ENCODE results near the gene ZBP1.

Gene ZBP1

DNA sequence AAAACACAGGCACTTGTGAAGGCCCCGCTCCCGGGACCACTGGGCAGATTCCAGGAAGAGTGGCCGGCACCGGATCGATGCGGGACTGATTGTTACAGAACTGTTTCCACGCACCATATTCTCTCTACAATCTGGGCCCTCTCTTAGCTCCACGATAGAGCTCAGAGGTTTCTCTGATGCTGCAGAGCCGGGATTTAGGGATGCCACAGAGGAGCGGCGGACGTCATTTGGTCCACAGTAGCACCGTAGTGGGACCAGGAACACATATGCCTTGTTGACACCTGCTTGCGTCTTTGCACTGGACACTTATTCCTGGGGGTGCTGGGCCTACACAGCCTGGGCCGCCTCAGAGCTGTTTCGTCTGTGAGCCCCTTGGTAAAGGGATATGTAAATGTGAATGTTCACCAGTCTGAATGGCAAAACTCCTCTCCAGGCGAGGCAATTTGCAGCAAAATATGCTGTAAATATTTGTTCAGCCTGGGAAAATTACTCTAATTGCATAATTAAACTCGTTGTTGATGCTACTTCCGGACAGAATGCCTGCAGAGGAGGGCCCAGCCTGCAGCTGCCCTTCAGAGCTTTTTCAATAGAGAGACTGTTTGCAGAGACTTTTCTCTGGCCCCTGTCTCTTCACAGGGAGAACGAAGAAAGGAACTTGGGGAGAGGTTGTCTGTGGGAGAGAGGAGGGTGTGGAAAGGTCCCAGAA is 49.9 kb downstream of the ZBP1 start:
- no peak for DNase-seq (ENCODE audit: low read depth)

DNA sequence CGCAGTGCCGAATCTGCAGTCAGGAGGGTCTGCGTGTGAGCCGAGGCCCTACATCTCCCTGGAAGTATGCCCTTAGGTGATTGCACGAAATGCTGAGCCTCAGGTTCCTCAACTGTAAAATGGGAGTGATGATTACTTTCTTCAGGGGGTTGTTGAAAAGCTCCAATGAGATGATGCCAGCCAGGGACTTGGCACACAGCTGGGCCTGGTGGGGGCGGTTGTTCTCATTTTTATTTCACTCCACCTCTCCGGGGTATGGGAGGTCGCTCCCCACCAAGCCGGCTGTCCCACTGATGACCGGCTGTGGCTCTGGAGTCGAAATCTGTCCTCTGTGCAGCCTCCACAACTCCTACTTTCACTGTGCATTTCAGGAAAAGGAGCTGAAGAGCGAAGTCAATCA is 51.3 kb downstream of the ZBP1 start:
- no peak for DNase-seq (ENCODE audit: low read depth)

DNA sequence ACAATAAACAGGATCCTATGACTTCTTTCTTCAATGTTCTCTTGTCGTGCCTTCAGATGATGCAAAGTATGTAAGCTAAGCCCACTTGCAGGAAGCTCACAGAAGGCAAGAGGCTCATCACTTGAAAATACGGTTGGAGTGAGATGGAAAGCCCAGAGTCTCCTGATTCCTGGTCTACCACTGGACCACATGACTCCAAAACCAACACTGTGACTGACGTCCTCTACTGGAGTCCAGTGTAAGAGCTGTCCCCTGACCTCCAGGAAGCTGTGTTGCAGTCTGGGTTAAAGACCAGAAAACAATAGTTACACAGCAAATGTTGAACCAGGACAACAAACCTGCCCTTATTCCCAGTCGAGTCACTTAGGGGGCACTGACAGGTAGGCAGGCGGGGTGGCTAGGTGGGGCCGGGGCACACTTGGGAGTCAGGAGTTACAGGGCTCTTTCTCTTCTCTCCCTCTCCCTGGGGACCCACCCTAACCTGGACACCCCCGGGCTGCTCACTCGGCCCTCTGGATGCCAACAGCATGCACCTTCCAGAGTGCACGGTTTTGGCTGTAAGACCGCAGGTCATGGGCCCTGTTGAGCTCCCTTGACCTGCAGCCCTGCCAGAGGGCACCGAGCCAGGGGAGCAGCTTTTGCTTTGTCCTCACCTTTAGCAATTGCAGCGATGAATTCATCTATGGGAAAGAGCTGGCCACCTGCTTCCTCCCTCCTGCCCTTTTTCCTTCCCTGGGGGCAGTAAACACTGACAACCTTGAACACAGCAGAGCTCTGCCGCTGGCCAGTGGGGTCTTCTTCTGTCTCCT is 51.9 kb downstream of the ZBP1 start:
- no peak for DNase-seq (ENCODE audit: low read depth)

DNA sequence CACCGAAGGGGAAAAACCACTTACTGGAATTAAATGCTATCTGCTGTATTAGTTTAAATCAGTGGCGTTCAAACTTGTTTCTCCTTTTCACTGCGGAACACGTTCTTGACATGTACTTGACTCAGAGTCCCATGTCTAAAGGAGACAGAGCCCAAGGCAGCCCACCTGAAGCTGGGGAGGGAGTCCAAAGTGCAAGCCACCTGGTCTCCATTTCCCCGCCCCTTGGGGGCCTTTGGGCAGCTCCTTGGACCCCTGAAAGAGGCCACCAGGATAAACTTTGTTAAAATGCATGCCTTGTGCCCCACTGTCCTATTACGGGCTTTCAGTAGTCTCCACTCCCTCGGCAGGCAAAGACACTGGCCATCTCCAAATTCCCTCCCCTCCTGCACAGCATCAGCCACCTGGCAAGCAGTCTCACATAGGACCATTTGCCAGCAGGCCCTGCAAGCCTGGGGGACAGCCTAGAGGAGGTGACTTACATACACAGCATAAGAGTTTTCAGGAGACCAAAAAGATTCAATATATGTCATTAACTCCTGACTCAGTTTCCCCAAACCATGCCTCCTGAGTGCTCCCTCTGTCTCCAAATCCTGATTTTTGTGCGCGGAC is 52.7 kb downstream of the ZBP1 start:
- DNase-seq (ENCODE audit: low read depth): no peak

DNA sequence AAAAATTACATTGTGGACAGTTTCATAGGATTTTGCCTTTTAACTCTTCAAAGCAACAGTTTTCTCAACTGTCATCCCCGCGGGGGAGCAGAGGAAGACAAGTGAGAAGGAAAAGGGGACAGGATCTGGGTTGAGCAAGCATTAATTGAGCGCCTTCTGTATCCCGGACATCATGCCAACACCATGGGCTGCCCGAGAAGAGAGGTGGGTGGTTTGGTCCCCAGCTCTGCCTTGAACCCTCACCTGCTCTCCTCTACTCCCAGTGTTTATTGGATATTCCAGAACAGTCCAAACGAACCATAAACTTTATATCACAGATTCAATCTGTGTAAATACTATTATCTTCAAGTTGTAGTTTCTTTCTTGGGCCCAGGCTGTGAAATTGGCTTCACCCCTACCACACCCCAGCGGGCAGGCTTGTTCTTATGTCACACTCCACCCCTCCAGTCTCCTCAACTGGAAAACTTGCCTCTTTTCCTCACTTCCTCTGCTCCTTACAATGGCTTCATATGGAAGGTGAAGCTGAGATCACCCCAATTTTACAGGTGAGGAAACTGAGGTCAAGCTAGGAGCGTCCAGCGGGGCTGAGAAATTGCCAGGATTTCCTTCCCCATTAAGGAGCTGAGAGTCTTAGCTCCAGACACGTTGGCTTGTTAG is 53.3 kb downstream of the ZBP1 start:
- no peak for DNase-seq (ENCODE audit: low read depth)

DNA sequence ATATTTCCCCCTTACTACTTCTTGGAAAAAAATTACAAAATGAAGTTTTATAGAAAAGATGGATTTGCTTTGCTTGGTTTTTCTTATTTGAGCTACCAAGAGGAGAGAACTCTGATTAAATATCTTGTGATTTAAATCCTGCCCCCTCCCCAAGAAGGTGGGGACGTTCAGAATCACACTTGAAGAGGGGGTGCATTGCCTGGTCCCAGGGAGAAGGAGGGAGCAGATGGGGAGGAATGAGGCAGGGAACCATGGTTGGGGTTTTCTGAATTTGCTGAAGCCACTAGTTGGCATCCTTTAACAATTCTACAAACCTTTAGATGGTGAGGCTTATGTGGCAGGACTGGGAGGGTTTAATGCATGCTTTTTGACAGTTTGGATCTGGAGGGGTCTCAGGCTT is 53.8 kb downstream of the ZBP1 start:
- DNase-seq (ENCODE audit: low read depth): no peak

DNA sequence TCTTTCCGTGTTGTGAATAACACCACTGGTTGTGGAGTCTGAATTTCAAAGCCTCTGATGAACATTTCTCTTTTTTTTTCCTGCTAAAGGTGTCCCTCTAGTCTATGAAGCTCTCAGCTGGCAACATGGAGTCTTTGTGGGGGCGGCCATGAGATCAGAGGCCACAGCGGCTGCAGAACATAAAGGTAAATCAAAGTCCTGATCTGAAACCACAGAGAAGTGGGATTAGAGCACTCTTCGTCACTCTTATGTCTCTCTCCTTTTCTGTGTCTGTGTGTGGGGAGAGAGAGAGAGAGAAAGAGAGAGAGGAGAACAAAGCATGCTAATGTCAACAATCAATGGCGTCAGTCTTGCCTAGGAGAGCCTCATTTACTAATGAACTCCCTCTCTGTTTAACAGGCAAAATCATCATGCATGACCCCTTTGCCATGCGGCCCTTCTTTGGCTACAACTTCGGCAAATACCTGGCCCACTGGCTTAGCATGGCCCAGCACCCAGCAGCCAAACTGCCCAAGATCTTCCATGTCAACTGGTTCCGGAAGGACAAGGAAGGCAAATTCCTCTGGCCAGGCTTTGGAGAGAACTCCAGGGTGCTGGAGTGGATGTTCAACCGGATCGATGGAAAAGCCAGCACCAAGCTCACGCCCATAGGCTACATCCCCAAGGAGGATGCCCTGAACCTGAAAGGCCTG is 55.1 kb downstream of the ZBP1 start:
- no peak for DNase-seq (ENCODE audit: low read depth)

DNA sequence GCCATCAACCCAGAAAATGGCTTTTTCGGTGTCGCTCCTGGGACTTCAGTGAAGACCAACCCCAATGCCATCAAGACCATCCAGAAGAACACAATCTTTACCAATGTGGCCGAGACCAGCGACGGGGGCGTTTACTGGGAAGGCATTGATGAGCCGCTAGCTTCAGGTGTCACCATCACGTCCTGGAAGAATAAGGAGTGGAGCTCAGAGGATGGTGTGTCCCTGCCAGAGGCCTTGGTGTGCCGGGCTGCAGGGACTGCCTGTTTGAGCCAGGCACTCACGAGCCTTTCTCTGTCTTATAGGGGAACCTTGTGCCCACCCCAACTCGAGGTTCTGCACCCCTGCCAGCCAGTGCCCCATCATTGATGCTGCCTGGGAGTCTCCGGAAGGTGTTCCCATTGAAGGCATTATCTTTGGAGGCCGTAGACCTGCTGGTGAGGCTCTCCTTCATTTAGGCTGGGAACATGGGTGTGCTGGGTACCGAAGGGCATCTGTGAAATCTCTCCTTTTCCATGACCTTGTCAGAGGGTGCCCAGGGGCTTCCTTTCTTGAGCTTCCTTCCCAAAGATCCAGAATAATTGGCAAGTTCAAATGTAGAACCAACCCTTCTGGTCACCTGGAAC is 55.9 kb downstream of the ZBP1 start:
- DNase-seq (ENCODE audit: low read depth): no peak

DNA sequence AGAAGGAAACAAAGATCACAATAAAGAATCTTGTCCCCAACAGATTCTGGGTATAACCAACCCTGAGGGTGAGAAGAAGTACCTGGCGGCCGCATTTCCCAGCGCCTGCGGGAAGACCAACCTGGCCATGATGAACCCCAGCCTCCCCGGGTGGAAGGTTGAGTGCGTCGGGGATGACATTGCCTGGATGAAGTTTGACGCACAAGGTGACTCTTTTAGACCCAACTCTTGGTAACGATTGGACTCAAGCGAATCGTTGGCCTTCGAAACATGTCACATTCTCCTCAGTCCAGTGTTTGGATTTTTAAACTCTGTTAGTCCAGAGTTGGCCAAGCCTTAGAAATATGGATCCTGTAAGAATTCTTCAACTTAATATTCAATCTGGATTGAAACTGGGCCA is 56.7 kb downstream of the ZBP1 start:
- no peak for DNase-seq (ENCODE audit: low read depth)

DNA sequence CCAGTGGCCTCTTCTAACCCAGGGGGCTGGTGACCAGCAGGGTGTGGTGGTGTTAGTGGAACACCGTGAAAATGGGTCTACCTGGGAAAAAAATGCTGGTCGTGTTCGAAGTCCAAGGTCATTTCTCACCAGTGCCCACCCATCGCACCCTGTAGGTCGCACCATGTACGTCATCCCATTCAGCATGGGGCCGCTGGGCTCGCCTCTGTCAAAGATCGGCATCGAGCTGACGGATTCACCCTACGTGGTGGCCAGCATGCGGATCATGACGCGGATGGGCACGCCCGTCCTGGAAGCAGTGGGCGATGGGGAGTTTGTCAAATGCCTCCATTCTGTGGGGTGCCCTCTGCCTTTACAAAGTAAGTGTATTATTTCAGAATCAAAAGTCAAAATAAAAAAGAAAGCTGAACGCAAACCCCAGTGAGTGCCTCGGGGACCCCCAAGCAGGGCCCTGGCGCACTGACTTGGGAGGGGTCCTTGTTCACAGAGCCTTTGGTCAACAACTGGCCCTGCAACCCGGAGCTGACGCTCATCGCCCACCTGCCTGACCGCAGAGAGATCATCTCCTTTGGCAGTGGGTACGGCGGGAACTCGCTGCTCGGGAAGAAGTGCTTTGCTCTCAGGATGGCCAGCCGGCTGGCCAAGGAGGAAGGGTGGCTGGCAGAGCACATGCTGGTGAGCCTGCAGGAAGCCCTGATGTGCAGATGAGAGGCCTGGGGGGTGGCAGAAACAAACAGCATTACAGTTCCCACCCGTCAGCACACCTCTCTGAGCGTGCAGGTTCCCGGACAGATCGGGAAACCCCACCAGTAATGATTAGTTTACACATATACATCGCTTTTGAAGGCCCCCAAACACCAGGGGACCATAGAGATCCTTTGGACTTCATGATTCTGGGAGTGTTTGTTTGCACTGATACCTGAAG is 57.4 kb downstream of the ZBP1 start:
- DNase-seq (ENCODE audit: low read depth): no peak

DNA sequence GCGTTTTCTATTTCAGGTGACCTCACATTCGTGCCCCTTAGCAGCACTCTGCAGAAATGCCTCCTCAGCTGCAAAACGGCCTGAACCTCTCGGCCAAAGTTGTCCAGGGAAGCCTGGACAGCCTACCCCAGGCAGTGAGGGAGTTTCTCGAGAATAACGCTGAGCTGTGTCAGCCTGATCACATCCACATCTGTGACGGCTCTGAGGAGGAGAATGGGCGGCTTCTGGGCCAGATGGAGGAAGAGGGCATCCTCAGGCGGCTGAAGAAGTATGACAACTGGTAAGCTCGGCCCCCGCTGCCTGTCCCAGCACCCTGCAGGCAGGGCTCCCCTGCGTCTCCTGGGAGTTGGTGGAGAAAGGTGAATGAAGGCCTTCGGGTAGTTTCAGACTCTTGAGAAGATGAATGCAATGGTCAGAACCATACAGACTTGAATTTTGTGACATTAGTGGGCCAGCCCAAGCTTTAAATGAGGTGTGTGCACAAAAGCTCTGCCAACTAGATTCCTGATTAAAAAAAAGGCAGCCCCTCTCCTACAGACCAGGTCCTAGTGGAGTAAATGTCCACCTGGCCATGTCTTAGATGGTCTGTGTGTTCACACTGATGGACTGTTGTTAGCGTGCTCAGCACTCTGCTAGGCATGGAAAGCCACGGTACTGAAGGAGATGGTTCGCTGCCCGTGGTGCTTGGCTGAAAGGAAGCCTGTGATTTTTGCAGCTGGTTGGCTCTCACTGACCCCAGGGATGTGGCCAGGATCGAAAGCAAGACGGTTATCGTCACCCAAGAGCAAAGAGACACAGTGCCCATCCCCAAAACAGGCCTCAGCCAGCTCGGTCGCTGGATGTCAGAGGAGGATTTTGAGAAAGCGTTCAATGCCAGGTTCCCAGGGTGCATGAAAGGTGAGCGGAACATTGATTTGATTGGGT is 58.6 kb downstream of the ZBP1 start:
- DNase-seq (ENCODE audit: low read depth): no peak

DNA sequence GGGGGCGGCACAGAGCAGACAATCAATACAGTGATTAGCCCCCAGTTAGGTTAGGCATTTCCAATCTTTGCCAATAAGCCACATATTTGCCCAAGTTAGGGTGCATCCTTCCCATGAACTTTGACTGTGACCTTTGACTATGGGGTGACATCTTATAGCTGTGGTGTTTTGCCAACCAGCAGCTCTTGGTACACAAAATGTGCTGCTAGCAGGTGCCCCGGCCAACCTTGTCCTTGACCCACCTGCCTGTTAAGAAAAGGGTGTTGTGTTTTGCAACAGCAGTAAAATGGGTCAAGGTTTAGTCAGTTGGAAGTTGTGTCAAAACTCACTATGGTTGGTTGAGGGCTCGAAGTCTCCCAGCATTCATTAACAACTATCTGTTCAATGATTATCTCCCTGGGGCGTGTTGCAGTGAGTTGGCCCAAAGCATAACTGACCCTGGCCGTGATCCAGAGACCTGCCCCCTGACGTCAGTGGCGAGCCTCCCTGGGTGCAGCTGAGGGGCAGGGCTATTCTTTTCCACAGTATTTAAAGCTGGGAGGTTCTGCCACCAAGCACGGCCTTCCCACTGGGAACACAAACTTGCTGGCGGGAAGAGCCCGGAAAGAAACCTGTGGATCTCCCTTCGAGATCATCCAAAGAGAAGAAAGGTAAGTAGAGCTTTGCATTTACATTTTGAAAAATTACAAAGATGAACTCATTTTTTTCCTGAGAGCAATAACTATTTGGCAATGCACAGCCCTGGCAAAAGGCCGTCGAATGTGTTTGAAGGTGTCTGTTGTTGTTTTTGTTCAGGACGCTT is 59.5 kb downstream of the ZBP1 start, which contains the start of gene PCK1:
Gene PCK1 (plus strand): TSS at position 557 of the 802 bp plus-strand sequence. CDS start 302 bp downstream, outside the sequence.
- DNase-seq (ENCODE audit: low read depth): no peak

DNA sequence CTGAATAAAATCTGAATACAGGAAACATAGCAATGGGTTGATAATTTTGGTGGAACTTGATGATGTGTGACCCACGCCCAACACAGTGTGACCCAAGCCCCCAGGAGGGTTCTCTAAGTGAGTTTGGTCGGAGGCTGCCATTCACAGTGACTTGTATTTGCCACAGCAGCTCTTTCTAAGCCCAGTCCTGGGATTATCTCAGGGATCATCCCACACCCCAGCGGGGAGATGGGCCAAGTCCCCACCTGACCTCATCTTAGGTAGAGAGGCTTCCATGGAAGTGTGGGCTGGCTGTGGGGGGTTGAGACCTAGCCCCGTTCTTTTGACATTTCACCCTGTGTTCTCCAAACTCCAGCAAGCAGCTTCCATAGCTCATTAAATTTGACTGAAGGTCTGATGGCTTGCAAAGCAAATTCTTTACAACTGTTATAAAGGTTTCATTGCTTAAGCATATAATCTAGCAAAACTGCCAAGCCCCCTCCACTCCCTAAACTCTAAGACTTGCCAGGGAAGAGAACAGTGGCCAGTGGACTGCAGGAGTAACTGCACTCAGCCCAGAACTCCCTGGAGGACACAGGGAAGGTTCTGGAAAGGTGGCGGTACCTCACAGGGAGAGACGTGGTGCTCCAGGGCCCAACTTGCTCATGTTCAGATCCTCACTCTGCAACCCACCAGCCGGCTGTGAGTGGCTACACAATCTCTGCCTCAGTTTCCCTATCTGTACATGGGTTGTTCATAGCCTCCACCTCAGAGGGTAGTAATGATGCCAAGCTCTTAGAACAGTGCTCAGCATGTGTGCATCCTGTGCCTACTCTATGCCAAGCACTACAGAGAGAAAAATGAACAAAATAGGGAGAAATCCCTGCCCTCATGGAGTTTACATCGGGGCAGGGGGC is 60.3 kb downstream of the ZBP1 start:
- DNase-seq (ENCODE audit: low read depth): no peak

DNA sequence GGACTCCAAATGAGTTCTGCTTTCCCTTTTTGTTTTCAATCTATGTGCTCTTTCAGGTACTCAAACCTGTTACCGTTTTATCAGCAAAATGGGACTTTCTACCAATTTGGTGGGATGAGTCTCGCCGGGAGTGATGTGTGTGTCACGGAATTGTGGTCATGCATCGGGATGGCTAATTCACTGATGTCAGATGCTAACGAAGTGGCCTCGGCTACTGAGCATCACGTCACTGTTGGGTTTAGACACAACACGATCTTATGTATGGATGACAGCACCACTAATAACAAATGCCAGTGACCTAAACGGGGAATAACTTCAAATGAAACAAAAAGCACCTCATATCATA is 61.0 kb downstream of the ZBP1 start:
- no peak for DNase-seq (ENCODE audit: low read depth)

DNA sequence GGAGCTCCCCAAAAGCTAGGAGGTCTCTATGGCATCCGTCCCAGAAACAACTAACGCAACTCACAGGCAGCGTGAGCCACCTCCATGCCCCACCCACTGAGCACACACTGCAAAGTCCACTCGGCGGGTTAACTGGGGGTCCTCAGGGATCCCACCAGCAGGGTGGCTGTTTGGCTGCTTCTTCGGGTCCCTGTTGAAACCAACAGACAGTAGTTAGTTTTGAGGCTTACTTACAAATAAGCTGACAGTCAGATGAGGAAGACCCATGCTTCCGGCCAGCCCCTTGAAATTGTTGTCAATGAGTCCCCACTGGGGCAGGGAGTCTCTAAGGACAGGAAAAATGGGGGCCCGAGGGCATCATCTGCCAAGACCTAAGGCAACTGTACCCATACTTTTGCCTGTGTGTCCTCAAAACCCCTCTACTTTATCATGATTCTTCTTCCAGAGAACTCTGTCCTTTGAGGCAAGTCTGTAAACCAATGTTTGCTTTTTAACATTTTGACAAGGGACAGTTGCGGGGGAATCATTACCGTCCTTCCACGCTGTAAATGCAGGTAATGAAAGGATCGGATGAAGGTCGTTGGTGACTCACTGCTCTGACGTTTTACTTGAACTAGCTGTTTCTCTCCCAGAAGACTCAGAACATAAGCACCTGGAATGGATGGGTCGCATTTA is 61.5 kb downstream of the ZBP1 start:
- DNase-seq (ENCODE audit: low read depth): no peak

DNA sequence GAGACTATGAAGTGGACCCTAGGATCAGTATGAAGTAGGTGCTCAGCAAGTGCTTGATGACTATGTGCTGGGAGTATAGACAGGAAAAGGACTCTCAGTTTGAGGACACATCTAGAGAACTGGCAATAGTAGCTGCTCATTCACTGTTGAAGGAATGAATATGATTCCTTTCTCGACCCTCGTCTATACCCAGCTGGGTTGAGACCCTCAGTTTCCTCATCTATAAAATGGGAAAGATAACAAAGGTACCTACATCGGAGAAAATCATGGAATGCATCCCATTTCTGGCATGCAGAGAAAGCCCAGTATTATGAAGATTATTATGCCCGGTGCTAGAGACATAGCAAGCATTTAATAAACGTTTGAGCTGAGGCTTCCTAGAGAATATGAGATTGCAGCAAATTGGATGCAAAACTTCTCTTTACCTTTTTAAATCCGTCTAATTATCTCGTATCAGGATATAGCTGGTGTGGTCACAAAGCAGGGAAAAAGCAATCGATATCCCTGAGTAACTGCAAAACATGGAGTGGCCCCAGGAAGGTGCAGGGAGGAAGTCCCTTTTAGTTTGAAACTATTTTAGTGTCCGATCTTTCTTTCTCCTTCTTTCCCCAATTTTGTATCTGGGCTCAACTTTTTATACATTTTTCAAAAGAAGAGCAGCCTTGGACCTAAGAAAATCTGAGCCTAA is 62.2 kb downstream of the ZBP1 start:
- no peak for DNase-seq (ENCODE audit: low read depth)

DNA sequence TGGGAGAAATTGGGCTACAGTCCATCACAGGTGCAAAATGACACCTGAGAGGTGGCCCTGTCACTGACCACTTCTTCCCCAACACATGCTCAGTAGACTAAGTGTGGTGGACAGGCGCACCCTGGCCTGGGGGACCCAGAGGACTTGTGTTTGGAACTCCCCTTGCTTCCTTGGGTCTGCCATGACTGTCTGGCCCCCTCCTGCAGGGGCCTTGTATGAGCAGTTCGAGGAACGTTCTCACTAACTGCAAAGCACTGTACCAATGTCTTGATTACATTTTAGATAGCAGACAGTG is 63.3 kb downstream of the ZBP1 start:
- no peak for DNase-seq (ENCODE audit: low read depth)
